NOMO-1 treated with dmso at 0.1 percent for 144 hours (cell line): ENCODE data around the gene ETNK2.
A peak's percentile ranks its signal among the peaks of the same experiment; 100 is the strongest.

Source experiments
- DNase-seq: peaks from one replicate; lab custom pipeline; 2025; ENCODE audit not compliant: unreplicated experiment; lab: John Stamatoyannopoulos, UW

The ETNK2 gene

GRCh38 chr1:204178487-204179281, 26.8 kb upstream of the ETNK2 start:
- DNase-seq = no peak

GRCh38 chr1:204177133-204177532, 25.3 kb upstream of the ETNK2 start:
- DNase-seq = peak; percentile 2

GRCh38 chr1:204176049-204176448, 24.2 kb upstream of the ETNK2 start:
- no peak for DNase-seq

GRCh38 chr1:204174958-204175357, 23.1 kb upstream of the ETNK2 start:
- DNase-seq = no peak

- no peak for DNase-seq
Observed at GRCh38 chr1:204172404-204173029, 20.7 kb upstream of the ETNK2 start.

GRCh38 chr1:204171751-204172178, 19.9 kb upstream of the ETNK2 start:
- peak; percentile 1 for DNase-seq

GRCh38 chr1:204170494-204171155, 18.8 kb upstream of the ETNK2 start:
- DNase-seq = no peak

GRCh38 chr1:204169858-204170257, 18.0 kb upstream of the ETNK2 start:
- DNase-seq = no peak

GRCh38 chr1:204167730-204168129, 15.9 kb upstream of the ETNK2 start:
- DNase-seq = no peak

GRCh38 chr1:204166219-204166618, 14.4 kb upstream of the ETNK2 start, which contains the start of gene REN:
REN (minus strand) TSS chr1:204166337; CDS start chr1:204166293, 44 bp downstream.
- no peak for DNase-seq

GRCh38 chr1:204162494-204163074, 10.7 kb upstream of the ETNK2 start:
- peak; percentile 52 for DNase-seq

GRCh38 chr1:204161609-204162493, 10.0 kb upstream of the ETNK2 start:
- no peak for DNase-seq

- DNase-seq = no peak
Observed at GRCh38 chr1:204157962-204158361, 6.1 kb upstream of the ETNK2 start.

GRCh38 chr1:204155881-204156280, 4.0 kb upstream of the ETNK2 start:
- no peak for DNase-seq

- no peak for DNase-seq
Observed at GRCh38 chr1:204154568-204155255, 2.9 kb upstream of the ETNK2 start.

GRCh38 chr1:204153667-204154066, 1.8 kb upstream of the ETNK2 start:
- no peak for DNase-seq

- DNase-seq = no peak
Observed at GRCh38 chr1:204152310-204153044, 633 bp upstream of the ETNK2 start.

GRCh38 chr1:204150702-204151551, 917 bp downstream of the ETNK2 start:
- DNase-seq = no peak
